HL-60 (cell line): ENCODE data around the gene SIPA1.

Experiments used
- DNase-seq, 2 experiments: peaks; one replicate each; pipeline ENCODE4 v3.0.0-alpha.2; 2010 to 2020; ENCODE audit warnings: low read depth in 1 of 2, low spot score in 1 of 2
- H3K27ac ChIP-seq: fragments of 250-450 bp; sonication (Bioruptor Pico); replicated peaks from 2 replicates; pipeline ENCODE4 v1.5.1; 2020; ENCODE audit warnings: mild to moderate bottlenecking, moderate library complexity
- H3K27me3 ChIP-seq: fragments of 250-450 bp; sonication (Bioruptor Pico); 2 replicates; pipeline ENCODE4 v1.5.1; 2021; ENCODE audit warnings: mild to moderate bottlenecking, moderate library complexity; ENCODE audit not compliant: insufficient read depth, poor library complexity, severe bottlenecking
- H3K4me3 ChIP-seq: replicated peaks from 2 replicates; pipeline ENCODE4 v1.5.1; 2011; ENCODE audit warnings: mild to moderate bottlenecking, control low read depth, low read length; ENCODE audit not compliant: insufficient read depth
- GABPA ChIP-seq: IDR thresholded peaks from 2 replicates; pipeline ENCODE4 v1.6.1; 2012; ENCODE audit warnings: low read depth
- POLR2AphosphoS5 ChIP-seq: IDR thresholded peaks from 2 replicates; pipeline ENCODE4 v1.6.1; 2012; ENCODE audit warnings: low read depth
- REST ChIP-seq: IDR thresholded peaks from 2 replicates; pipeline ENCODE4 v1.6.1; 2012; ENCODE audit warnings: low read depth; ENCODE audit not compliant: insufficient replicate concordance
- SPI1 ChIP-seq: IDR thresholded peaks from 2 replicates; pipeline ENCODE4 v1.6.1; 2012; ENCODE audit warnings: low read depth, mild to moderate bottlenecking, borderline replicate concordance
- TF ChIP-seq, protein P1 (sequence below): IDR thresholded peaks from one replicate; pipeline ENCODE4 v1.5.1; 2011; ENCODE audit warnings: low read length, control low read depth, inconsistent platforms; ENCODE audit not compliant: insufficient read depth

The SIPA1 gene

DNA sequence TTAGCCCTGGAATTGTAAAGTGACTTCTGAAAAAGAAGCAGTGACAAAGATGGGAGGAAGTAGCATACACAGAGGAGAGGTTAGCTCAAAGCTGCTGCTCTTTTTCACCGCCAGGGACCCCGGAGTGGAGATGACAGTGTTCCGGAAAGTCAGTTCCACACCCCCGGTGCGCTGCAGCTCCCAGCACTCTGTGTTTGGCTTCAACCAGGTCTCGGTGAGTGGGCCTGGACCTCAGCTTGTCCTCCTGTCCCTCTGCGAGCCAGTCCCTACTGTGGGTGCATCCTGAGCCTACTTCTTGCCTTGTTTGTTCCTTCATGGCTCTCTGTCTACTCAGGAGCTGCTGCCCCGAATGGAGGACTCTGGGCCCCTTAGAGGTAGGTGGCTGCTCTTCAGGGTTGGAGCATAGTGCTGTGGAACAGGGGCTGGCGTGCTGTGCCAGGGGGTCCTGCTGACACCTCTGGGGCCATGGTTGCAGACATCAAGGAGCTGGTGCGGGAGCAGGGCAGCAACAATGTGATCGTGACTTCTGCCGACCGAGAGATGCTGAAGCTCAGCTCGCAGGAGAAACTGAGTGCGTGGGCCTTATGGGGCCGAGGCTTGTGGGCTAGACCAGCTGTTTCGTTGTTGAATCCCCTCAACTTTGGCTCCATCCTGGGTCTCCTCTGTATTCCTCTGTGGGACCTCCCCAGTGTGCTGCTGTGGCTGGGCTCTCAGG, 20.6 kb upstream of the SIPA1 start:
- H3K27me3 ChIP-seq: no peaks in the 10 kb centered on the region
- no peak for DNase-seq
- H3K27ac ChIP-seq: no peak overlapping the region
- TF ChIP-seq POLR2AphosphoS5 (no peak), REST (no peak), SPI1 (no peak), GABPA (no peak)
- TF ChIP-seq, protein P1, sequence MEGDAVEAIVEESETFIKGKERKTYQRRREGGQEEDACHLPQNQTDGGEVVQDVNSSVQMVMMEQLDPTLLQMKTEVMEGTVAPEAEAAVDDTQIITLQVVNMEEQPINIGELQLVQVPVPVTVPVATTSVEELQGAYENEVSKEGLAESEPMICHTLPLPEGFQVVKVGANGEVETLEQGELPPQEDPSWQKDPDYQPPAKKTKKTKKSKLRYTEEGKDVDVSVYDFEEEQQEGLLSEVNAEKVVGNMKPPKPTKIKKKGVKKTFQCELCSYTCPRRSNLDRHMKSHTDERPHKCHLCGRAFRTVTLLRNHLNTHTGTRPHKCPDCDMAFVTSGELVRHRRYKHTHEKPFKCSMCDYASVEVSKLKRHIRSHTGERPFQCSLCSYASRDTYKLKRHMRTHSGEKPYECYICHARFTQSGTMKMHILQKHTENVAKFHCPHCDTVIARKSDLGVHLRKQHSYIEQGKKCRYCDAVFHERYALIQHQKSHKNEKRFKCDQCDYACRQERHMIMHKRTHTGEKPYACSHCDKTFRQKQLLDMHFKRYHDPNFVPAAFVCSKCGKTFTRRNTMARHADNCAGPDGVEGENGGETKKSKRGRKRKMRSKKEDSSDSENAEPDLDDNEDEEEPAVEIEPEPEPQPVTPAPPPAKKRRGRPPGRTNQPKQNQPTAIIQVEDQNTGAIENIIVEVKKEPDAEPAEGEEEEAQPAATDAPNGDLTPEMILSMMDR: no peak
- peak overlapping the region; percentile 97 for H3K4me3 ChIP-seq

GRCh38 chr11:65617990-65618751, 19.7 kb upstream of the SIPA1 start:
- Histone ChIP-seq H3K27ac (no peak overlapping the region), H3K4me3 (no peak overlapping the region), H3K27me3 (no peaks in the 10 kb centered on the region)
- no peak for TF ChIP-seq SPI1
- no peak for TF ChIP-seq POLR2AphosphoS5
- no peak for TF ChIP-seq GABPA
- TF ChIP-seq, protein P1: no peak
- no peak for TF ChIP-seq REST
- DNase-seq: no peak

DNA sequence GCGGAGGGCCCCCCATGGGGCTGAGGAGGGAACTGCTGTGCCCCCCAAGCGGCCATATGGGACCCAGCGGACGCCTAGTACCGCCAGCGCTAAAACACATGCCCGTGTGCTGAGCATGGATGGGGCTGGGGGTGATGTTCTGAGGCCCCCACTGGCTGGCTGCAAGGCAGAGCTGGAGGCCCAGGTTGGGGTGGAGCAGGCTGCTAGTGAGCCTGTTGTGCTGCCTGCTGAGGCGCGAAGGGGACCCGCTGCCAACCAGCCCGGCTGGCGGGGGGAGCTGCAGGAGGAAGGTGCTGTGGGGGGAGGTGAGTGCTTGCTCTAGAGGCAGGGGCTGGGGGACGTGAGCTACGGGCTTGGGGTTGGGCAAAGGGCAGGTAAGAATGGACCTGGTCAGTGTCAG, 19.1 kb upstream of the SIPA1 start:
- no peaks in the 10 kb centered on the region for H3K27me3 ChIP-seq
- H3K4me3 ChIP-seq: no peak overlapping the region

More for the DNA sequence above, 19.1 kb upstream of the SIPA1 start:
- no peak for DNase-seq
- no peak overlapping the region for H3K27ac ChIP-seq
- no peak for TF ChIP-seq REST
- TF ChIP-seq POLR2AphosphoS5: no peak
- TF ChIP-seq, protein P1: no peak
- TF ChIP-seq GABPA: no peak
- TF ChIP-seq SPI1: no peak
